ENCODE data around the gene TOMM7.
"Not testable (repeated sequence)": the region's sequence is repeated elsewhere in the genome, so short reads cannot be mapped to it uniquely, and the experiment has no call there.

TOMM7 gene

DNA sequence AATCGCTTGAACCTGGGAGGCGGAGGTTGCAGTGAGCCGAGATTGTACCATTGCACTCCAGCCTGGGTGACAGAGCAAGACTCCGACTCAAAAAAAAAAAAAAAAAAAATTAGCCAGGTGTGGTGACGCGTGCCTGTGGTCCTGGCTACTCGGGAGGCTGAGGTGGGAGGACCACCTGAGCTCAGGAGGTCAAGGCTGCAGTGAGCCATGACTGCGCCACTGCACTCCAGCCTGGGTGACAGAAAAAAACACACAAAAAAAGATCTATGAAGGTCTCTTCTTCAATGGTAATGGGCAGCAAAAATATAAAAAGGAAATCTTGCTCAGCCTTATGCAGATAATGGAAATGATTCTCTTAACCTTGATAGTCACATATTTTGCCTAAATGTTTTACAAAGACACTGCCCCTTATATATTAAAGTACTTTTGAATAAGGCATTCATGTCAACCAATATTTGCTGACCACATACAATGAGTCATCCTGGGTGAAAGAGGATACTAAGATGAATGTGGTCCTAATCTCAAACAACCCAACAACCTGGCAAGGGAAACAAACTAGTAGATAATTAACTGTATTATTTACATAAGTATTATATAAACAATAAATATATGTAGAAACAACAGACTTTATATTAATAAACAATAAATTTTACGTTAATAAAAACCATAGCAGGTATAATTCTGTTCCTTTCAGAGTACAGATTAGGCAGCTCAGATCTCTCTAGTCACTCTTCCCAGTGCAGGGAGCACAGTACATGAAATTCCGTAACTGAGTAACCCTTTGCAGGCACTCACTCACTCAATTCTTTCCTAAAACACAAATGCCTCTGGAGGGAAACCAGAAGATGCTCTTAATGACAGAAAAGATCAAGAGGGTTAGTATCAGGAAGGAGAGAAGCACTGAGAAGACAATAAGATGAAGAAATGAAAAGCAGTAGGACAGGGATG lies 8.1 kb downstream of the TOMM7 start:
- DNase-seq, result no peak

DNA sequence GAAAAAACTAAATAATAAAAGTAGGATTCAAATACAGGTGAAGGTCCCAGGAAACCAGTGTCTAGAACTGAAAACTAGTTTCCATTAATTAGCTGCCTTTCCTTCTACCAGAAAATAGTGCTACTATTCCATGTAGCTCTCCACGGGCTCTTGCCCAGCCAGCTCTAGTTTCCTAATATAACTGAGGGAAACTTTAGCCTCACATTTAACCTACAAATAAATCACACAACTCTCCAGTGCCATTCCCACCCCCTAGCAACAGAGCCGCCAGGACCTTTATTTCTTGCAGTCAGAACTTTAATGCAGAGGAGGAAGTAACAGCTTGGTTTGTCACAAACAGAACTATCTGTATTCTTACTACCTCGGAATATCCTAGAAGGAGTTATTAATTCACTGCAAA lies 10.3 kb downstream of the TOMM7 start:
- no peak for DNase-seq

DNA sequence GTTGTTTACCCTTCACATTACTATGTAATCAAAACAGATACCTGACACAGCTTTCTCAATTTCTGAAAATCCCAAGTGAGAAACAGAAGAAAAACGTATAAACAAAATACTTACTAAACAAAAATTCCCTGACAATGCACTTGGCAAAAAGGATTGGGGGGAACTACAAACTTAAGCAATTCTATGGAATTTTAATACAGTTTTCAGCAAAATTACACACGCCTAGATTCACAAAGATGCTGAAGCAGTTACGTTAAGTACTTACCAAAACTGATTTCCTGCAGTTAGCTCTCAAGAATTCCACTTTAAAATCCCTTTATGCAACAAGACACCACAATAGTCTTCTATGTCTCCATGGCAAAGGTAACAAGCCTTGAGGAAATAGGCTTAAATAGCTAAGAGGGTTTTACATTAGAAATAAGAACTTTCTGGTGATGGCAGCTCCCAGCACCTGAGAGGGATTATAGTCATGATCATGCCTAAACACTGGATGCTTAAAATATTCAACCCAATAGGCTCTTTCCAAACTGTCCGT lies 10.8 kb downstream of the TOMM7 start:
- no peak for DNase-seq

DNA sequence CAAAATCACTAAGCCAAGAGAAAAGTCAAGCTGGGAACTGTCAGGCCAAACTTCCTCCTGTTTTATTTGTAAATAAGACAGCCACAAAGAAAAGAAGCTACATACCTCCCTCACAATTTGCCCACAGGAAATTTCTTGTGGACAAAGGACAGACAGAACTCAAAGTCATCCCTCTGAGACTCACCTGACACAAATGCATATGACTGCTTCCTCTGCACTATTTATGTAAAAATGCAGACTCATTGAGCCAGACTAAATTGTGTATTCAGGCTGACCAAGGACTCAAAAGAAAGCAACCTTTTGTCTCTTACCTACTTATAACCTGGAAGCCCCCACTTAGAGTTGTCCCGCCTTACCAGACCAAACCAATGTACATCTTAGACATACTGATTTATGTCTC lies 11.8 kb downstream of the TOMM7 start:
- no peak for DNase-seq

DNA sequence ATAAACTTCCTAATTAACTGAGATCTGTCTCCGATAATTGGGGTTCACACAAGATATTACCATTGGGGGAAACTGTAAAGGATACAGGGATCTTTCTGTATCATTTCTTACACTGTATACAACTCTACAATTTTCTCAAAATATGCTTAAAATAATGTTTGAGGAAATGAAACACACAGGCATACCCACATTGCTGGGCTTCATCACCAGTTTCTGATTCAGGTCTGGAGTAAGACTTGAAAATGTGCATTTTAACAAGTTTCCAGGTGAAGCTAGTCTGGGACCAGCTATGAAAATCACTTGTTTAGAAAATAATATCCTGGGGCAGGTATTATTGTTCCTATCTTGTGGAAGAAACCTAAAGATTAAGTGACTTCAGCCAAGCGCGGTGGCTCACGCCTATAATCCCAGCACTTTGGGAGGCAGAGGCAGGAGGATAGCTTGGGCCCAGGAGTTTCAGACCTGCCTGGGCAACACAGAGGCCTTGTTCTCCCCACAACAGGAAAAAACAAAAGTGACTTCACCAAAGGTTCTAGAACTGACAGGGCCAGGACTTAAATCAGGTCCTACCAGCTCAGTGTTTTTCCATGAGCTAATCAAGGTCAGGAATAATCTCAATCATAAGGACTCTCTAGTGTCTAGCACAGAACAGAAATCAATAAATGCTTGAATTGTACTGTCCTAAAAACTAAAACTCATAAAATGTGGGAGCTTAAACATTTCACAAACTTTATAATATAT lies 12.6 kb downstream of the TOMM7 start:
- DNase-seq, result no peak

DNA sequence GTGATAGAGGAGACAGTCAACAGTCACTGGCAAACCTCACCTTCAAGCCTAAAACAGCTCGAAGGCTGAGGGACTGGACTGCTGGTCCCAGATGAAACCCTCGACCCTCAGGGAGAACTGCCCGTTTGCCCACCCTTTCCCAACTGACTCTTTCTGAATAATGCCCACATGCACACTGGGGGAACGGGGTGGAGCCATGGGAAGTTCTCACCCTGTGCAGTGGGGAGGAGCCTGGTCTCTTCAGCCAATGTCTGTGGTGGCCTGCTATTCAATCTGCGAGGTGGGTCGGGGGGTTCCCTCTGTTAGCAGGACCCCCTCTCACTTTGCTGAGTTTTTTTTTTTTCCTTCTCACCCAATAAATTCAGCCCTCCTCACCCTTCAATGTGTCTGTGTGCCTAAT lies 14.5 kb downstream of the TOMM7 start:
- DNase-seq, result no peak

DNA sequence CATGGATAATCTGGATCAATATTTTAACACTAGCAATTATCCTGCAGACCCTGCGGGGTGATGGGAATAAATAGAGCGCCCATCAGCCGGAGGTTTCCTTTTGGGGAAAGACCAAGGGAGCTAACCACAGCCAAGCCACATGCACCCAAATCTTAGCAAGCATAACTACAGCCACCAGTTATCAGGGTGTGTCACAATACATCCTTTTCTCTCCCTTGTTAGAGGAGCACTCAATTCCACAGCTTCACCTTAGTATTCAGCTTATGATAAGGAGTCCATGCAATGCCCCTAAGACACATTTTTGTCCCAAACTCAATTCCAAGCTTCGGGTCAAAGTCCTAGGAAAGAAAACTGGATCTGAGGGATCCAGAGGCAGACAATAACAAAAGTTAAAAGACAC lies 15.9 kb downstream of the TOMM7 start:
- DNase-seq, result no peak

DNA sequence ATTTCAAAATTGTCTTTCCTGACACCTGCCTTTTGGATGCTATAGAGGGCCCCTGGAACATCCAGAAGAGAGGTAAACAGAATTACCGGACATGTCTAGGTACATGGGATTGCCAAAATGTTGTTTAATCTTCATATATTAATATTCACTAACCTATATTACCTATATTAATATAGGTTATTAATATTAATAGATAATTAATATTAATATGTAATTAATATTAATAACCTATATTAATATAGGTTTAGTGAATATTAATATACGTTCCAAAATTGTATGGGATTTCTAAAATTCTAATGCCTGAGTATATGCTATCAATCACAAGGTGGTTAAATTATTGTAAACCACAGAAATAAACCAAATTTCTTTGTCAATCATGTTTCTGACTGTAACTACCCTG lies 17.4 kb downstream of the TOMM7 start:
- DNase-seq, result no peak

DNA sequence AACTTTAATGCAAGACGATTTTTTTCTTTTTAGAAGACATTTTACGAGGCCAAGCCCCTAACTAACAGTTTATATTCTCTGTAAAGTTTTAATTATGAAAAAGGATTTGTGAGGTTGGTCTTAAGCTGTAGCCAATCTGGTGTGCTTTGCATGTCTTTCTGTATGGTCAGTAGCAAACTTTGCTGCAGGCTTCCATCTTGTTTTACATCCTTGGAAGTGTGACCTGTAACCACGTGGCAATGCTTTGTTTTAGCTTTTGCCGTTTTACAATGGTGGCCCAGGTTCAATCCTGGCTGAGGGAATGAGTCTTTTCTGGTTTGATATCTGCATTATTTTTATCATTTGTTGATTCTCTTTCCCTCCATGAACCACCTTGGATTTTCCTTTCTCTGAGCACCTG lies 19.8 kb downstream of the TOMM7 start:
- not testable (repeated sequence) for DNase-seq

DNA sequence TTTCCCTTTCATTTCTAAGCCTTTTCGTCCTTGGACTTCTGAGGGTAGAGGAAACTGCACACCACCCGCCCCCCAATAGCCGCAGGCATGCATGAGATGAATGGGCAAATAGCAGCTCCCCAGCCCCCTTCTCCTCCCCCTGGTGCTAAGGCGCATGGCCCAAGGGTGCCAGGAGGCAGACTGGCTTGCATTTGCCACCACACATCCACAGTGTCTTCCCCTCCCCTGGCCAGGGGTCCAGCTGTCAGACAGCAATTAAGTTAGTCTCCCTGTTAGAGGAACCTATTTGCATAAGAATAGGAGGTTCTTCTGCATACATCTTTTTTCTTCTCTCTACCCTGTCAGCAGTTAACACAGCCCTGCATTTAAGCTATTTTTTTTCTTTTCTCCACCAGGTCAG lies 20.2 kb downstream of the TOMM7 start:
- DNase-seq, result no peak

DNA sequence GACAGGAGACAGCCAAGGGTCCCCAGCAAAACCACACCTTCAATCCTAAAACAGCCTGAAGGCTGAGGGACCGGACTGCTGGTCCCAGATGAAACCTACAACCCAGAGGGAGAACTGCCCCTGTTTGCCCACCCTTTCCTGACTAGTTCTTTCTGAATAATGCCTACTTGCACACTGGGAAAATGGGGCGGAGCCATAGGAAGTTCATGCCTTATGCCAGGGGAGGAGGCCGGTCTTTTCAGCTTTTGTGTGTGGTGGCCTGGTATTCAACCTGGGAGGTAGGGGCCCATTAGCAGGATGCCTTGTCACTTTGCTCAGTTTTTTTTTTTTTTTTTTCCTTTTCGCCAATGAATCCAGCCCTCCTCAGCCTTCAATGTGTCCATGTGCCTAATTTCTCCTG lies 20.7 kb downstream of the TOMM7 start:
- DNase-seq, result no peak

DNA sequence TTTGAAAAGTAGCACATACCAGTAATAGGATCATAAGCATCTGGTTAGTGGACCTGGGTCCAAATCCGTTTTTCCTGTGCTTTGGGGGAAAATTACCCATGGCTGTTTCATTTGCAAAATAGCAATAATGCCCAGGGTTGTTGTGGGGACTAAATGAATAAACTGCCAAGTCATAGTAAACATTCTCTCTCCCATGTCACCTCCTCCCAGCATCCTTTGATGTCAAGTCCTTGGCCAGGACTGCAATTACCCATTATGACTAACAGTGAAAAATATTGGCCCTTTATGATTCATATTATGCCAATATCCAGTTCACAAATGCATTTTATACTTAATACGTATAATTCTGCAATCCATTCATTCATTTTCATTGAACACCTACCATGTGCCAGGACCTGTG lies 23.0 kb downstream of the TOMM7 start:
- no peak for DNase-seq

DNA sequence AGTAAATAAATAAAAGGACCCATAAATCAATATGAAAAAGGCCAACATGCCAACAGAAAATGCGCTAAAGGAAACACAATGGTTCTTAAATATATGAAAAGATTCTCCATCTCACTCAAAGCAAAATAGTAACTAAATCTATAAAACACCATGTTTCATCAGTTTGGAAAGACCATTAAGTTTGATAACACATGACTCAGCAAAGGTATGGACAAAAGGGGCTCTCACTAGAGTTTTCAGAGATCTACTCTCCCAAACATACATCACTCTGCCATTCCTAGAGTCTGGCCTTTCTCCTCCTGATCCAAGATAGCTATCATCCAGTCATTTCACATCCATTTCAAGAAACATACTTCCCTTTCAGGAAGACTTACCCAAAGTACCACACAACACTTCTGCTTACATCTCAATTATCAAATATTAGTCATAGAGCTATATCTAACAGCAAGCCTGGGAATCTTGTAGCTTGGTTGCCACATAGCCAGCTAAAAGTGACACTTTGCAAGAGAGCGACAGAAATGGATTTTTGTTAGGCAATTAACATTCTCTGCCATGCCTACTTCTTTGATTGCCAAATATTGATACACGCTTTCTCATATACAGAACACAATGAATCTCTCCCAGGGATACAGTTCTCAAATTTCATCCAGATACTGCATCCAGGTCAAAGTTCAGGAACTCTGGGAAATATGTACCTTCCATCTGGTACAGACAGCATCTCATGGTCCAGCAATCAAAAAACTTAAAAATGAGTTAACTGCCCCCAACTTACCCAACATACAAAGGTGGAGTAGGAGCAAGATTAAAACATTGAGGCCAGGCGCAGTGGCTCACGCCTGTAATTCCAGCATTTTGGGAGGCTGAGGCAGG lies 28.8 kb downstream of the TOMM7 start:
- no peak for DNase-seq

DNA sequence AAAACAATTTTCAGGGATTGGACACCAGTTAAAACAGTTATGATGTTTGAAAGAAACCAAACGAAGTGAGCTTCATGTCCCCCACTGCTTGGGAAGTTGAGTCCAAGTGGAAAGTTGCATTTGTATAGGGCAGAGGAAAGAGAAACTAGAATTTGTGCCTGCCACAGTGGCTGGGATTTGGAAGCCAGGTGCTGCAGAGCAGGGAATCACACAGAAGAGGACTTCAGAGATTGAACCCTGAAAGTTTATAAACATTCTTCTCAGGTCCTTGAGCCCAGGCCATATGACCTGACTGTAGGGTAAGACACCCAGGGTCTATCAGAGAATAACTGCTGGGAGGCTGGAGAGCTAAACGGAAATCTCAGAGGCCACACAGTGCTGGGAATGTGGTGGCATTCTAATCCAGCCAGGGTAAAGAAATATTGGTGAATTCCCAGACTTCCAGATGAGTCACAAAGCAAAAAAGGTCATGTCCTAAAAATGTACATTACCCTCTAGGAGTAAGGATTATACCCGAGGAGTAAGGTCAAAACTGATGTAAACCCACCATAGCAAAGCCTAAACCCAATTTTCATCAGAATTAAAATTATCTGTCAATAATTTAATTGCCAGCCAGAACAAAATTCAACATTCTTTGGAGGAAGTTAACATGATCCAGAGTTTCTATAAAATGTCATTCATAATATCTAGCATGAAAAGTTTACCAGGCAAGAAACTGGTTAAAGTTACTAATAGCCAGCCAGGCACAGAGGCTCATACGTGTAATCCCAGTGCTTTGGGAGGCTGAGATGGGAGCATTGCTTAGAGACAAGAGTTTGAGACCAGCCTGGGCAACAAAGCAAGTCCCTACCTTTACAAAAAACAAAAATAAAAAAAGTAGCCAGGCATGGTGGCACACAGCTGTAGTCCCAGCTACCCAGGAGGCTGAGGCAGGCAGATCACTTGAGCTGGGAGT lies 31.2 kb downstream of the TOMM7 start:
- DNase-seq, result no peak

DNA sequence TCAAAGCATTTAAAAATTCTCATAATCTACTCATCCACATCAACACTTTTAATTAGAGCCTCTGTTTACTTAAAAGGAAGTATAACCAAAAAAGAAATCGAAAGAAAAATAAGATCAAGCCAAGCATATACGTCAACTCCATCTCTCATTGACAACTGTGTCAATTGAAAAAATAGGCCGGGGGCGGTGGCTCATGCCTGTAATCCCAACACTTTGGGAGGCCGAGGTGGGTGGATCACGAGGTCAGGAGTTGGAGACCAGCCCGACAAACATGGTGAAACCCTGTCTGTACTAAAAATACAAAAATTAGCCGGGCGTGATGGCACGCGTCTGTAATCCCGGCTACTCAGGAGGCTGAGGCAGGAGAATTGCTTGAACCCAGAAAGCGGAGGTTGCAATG lies 32.0 kb downstream of the TOMM7 start:
- not testable (repeated sequence) for DNase-seq

DNA sequence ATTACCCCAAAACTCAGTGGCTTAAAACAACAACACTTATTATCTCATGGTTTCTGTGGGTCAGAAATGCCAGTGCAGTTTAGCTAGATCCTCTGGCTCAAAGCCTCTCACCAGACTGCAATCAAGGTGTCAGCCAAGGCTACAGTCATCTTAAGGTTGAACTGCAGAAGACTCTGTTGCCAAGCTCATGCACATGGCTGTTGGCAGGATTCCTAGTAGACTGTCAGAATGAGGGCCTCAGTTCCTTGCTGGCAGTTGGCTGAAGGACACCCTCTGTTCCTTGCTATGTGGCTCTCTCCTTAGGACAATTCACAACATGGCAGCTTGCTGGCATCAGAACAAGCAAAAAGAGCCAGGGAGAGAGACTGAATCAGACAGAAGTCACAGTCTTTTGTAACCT lies 34.7 kb downstream of the TOMM7 start:
- DNase-seq, result no peak

DNA sequence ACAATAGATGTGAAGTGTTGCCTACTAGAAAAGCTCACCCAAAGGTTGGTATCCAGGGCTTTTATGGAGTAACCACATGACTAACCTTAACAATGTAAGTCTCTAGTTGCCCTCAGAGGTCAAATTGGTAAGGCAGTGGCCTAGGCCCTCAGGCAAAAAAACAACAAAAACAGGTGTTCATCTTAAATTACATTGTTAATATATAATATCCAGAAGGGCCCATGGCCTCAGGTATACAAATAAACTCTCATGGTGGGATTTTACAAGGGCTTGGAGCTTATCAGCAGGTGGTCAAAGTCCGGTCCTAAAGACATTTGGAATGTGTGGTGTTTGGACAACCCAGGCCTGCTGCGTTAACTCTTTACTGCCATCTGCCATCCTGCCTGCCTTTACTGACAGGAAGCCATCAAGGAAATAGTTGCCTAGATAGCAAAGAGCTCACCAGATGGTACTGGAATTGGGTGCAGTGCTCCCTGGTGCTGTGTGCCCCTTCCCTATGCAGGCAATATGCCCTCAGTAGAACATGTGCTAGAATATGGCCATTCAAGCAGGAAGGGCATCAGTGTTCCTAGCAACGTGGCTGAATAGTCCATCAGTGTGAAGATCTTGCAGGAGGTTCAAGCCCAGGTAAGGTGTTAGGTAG lies 36.2 kb downstream of the TOMM7 start:
- no peak for DNase-seq

DNA sequence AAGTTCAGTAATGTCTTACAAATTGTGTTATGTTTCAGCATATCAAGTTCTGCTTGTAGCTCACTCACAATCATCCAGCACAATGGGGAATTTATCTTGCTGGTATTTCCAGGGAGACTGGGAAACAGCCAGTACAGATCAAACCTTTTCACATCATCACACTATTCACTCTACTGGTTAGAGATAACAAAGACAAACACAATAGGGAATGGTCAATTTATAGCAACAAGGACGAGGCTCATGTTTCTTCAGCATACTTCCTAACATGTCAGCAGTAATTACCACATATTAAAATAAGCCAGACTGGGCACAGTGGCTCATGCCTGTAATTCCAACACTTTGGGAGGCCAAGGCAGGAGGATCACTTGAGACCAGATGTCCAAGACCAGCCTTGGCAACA lies 38.3 kb downstream of the TOMM7 start:
- DNase-seq, result no peak

DNA sequence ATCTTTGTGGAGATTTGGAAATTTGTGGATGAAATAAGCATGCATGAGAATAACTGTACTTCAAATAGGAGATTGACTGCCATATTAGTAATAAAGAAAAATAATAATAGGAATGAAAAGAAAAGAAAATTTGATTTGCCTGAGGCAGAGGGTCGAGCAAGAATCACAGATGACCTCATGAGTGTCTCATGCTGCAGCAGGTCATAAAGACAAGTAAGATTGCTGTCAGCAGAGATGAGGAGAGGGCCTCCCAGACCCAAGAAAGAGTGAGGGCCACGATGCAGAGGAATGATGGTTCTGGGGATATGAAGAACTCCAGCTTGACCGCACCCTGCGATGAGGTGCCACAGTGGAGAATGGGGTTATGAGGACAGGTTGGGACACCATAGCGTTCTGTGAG lies 39.2 kb downstream of the TOMM7 start:
- DNase-seq, result no peak

DNA sequence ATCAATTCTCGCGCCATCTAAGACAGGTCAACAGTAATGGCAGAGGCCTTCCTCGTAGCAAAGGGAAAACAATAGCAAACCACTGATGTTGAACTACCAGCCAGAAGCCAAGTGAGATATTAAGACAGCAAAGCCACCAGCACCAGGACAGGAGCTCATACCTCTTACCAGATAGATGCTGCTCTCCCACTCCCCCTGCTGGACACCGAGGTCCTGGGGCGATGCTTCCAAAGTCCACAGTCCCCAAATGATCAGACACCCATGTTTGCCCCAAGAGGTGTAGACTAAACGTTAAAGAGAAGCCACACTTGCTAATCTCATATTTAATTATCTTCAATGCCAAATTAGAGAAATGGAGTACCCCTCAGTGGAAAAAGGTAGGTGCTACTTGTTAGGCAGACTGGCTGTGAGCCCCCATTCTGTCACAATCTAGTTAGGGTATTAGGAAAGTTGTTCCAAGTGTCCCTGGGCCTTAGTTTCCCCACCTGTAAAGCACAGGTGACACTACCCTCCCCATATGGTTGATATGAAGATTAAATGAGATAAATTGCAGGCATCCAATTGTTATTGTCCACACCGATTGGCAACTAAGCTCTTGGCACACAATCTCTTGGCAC lies 39.9 kb downstream of the TOMM7 start:
- peak; percentile 68 for DNase-seq

DNA sequence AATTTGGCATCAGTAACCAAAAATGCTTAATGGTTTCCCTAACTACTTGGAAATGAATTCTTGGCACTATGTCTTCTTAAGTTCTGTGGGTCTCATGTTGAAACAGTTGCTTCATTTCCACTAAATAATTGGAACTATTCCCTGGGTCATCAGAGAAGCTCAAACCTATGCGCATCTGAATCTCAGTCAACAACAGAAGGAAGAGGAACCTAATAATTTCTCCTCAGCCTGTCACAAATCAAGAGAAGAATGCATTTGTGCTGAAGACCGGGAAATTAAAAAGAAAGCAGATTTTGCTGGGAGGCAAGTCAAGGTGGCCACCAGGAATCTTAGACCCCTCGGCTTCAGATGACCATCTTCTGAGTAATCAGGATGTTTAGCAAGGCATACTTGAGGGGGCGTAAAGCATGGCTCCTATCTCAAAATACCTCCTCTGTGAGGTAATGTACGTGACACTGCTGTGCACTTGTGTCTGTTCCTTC lies 41.4 kb downstream of the TOMM7 start:
- DNase-seq, result no peak
